ENCODE measurements around the gene IRX5. TPM values are rescaled to one million over a fixed set of nuclear protein-coding genes. Genes with fewer than 3 reads are reported as not detected.

Gene IRX5
- polyA plus RNA-seq, 1 experiment = not detected

DNA sequence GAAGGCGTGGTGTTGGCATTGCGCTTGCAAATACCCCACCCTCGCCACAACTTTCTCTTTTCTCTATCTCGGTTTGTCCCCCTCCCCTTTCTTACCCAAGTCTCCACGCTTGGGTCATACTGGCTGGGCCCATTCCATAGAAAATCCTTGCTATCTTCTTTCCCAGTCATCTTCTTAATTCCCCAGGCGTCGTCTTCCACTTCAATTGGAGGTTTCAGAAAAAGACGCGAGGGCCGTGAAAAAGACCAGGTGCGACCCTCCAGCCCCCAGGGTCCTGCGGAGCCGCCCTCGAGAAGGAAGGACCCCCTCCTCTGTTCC lies 8.3 kb downstream of the IRX5 start:
- Histone ChIP-seq H3K27ac (ENCODE audit: low read depth, low read length) (no peak overlapping the region), H3K4me3 (ENCODE audit: low read depth, low read length) (no peak overlapping the region), H3K27me3 (ENCODE audit: control insufficient read depth, insufficient read depth, low read length) (peaks cover 71% of the 10 kb centered on the region), H3K9me3 (ENCODE audit: control insufficient read depth, insufficient read depth, low read length) (peaks cover 20% of the 10 kb centered on the region; the same call in 1 of the 2 replicates)
- ChIA-PET POLR2A (no interaction called here), CTCF (no interaction called here)
- no peak for DNase-seq (ENCODE audit: low read depth, low spot score)
- TF ChIP-seq, protein P1, sequence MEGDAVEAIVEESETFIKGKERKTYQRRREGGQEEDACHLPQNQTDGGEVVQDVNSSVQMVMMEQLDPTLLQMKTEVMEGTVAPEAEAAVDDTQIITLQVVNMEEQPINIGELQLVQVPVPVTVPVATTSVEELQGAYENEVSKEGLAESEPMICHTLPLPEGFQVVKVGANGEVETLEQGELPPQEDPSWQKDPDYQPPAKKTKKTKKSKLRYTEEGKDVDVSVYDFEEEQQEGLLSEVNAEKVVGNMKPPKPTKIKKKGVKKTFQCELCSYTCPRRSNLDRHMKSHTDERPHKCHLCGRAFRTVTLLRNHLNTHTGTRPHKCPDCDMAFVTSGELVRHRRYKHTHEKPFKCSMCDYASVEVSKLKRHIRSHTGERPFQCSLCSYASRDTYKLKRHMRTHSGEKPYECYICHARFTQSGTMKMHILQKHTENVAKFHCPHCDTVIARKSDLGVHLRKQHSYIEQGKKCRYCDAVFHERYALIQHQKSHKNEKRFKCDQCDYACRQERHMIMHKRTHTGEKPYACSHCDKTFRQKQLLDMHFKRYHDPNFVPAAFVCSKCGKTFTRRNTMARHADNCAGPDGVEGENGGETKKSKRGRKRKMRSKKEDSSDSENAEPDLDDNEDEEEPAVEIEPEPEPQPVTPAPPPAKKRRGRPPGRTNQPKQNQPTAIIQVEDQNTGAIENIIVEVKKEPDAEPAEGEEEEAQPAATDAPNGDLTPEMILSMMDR (IDR thresholded peaks at IDR 0.05; ENCODE audit: low read depth, low read length) = no peak

DNA sequence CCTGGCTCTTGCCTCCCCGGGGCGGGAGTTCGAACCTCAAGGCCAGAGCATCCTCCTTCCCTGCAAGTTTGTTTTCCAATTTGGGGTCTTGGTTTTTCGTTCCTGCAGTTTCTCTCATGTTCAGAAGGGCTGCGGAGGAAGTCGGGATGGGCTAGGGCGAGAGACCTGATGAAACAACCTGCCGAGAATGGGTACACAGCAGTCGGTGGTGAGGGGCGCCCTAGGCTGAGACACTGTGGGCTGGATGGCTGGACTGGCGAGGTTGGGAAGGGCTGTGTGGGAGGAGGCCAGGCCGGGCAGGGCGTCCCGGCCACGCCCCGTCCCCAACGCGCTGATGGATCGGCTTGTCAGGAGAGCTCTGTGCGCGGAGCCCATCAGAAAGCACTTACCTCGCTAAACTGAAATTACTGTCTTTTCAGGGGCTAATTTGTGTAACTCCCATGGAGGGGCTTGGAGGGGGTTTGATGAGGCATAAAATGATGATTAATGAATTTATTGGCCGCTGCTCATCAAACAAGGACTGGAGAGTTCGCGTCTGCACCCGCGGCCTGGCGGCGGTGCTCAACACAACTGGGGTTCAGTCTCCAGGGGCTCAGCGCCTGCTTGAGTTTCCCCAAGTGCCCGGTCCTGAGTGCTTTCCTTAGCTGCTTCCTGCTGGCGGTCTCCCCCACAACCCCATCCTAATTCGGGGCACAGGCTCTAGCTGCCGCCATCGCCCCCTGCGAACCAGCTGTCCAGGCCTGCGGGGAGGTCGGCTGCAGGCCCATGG lies 9.0 kb downstream of the IRX5 start:
- Histone ChIP-seq H3K9me3 (ENCODE audit: control insufficient read depth, insufficient read depth, low read length) (peaks cover 20% of the 10 kb centered on the region; the same call in 1 of the 2 replicates), H3K4me3 (ENCODE audit: low read depth, low read length) (no peak overlapping the region), H3K27ac (ENCODE audit: low read depth, low read length) (no peak overlapping the region), H3K27me3 (ENCODE audit: control insufficient read depth, insufficient read depth, low read length) (peaks cover 65% of the 10 kb centered on the region)
- ChIA-PET POLR2A (no interaction called here), CTCF (no interaction called here)
- TF ChIP-seq, protein P1 (IDR thresholded peaks at IDR 0.05; ENCODE audit: low read depth, low read length) = no peak
- no peak for DNase-seq (ENCODE audit: low read depth, low spot score)

- ChIA-PET POLR2A (no interaction called here), CTCF (no interaction called here)
- no peak overlapping the region for H3K27ac ChIP-seq (ENCODE audit: low read depth, low read length)
- no peak overlapping the region for H3K4me3 ChIP-seq (ENCODE audit: low read depth, low read length)
- DNase-seq (ENCODE audit: low read depth, low spot score) = no peak
- TF ChIP-seq, protein P1 (IDR thresholded peaks at IDR 0.05; ENCODE audit: low read depth, low read length) = no peak
- peaks cover 20% of the 10 kb centered on the region; the same call in 1 of the 2 replicates for H3K9me3 ChIP-seq (ENCODE audit: control insufficient read depth, insufficient read depth, low read length)
- peaks cover 60% of the 10 kb centered on the region for H3K27me3 ChIP-seq (ENCODE audit: control insufficient read depth, insufficient read depth, low read length)
Measured at GRCh38 chr16:54940279-54940604, 9.6 kb downstream of the IRX5 start.

GRCh38 chr16:54942353-54942943 lies 11.8 kb downstream of the IRX5 start:
- ChIA-PET CTCF (no interaction called here), POLR2A (no interaction called here)
- H3K4me3 ChIP-seq (ENCODE audit: low read depth, low read length) = no peak overlapping the region
- peaks cover 38% of the 10 kb centered on the region for H3K27me3 ChIP-seq (ENCODE audit: control insufficient read depth, insufficient read depth, low read length)
- peaks cover 17% of the 10 kb centered on the region; the same call in 1 of the 2 replicates for H3K9me3 ChIP-seq (ENCODE audit: control insufficient read depth, insufficient read depth, low read length)
- H3K27ac ChIP-seq (ENCODE audit: low read depth, low read length) = no peak overlapping the region
- TF ChIP-seq, protein P1 (IDR thresholded peaks at IDR 0.05; ENCODE audit: low read depth, low read length) = no peak
- DNase-seq (ENCODE audit: low read depth, low spot score) = no peak

DNA sequence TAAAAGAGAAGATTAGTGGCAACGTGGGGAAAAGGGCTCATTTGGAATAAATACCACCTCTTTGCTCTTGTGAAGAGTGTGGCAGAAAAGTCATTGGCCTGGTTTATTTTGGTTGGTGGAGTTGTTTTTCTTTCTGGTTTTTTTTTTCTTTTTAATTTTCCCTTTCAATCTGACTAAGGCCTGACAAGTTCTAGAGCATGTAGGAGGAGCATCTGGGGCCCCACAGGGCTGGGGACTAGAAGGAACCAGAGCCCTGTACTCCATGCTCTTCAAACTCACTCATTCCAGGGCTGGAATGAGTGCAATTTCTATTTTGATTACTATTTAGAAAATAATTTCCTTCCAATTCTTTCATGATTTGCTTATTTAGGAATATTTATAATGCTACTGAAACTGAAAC lies 13.3 kb downstream of the IRX5 start:
- H3K27me3 ChIP-seq (ENCODE audit: control insufficient read depth, insufficient read depth, low read length) = peaks cover 22% of the 10 kb centered on the region
- no peak overlapping the region for H3K27ac ChIP-seq (ENCODE audit: low read depth, low read length)
- H3K9me3 ChIP-seq (ENCODE audit: control insufficient read depth, insufficient read depth, low read length) = peaks cover 6% of the 10 kb centered on the region; the same call in 1 of the 2 replicates
- H3K4me3 ChIP-seq (ENCODE audit: low read depth, low read length) = no peak overlapping the region
- CTCF ChIA-PET = no interaction called here
- POLR2A ChIA-PET = no interaction called here
- TF ChIP-seq, protein P1 (IDR thresholded peaks at IDR 0.05; ENCODE audit: low read depth, low read length) = no peak
- DNase-seq (ENCODE audit: low read depth, low spot score) = no peak

All from AG04450 (cell line).